ENCODE results near the gene RAB6A.
"Not testable (repeated sequence)": the region's sequence is repeated elsewhere in the genome, so short reads cannot be mapped to it uniquely, and the experiment has no call there.

RAB6A gene

GRCh38 chr11:73762732-73763131, 1.9 kb upstream of the RAB6A start:
- DNase-seq (ENCODE audit: low spot score), result no peak

DNA sequence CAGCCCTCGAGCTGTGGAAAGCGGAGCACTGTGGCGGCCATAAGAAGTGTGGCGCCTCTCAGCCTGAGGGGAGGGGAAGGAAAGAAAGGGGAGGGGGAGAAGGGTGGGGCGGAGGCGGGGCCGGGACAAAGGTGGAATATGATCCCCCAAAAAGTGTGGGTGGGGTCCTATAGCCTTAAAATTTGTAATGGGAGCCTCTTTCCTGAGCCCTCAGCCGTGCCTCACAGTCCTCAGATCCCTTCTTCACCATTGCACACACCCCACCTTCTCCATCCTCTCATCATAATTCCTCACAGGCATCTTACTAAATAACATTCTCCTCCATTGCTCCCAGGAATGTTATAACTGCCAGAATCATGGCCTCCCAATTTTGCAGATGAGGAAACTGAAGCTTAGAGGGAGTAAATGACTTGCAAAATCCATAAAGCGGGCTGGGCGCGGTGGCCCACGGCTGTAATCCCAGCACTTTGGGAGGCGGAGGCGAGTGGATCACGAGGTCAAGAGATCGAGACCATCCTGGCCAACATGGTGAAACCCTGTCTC, 600 bp upstream of the RAB6A start:
- no peak for DNase-seq (ENCODE audit: low spot score)

GRCh38 chr11:73760135-73760678, 667 bp downstream of the RAB6A start:
- no peak for DNase-seq (ENCODE audit: low spot score)

DNA sequence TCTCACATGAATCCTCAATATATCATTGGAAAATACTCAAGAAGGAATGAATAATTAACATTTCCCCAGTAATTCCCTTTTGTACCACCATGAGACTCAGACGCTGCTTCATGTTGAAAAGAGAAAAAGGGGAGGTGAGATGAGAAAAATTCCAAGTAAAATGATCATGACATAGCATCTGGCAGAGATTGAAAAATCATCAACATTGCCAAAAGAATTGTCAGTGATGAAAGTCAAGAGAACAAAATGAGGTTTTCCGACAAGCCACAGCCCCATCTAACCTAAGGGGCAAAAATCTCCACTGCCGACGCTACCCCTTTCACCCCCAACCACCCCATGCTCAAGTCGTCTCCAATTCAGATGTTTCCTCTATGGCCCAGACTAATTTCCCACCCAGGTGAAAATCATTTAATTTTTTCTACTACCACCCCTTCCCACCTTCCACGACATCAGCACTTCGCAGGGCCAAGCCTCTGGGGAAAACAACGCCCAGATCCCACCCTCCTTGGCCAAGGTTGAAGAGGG, 1.2 kb downstream of the RAB6A start:
- peak; percentile 27 for DNase-seq (ENCODE audit: low spot score)

- no peak for DNase-seq (ENCODE audit: low spot score)
These were observed 2.4 kb downstream of the RAB6A start for GRCh38 chr11:73758451-73758850.

DNA sequence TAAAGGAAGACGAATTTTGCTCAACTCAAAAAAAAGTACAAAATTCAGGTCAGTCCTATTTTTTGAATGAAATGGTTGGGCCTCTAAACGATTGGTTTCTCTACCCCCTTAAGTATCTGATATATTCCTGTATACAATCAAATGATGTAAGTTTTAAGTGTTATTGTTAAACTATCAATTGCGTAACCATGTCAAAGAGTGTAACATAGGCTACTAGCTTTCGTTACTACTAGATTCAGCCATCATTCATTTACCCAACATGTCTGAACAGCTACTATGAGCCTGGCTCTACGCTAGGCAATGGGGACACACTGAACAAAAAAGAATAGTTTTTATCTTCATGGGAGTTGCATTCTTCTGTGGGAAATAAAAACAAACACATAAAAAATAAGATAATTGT, 3.3 kb downstream of the RAB6A start:
- no peak for DNase-seq (ENCODE audit: low spot score)

DNA sequence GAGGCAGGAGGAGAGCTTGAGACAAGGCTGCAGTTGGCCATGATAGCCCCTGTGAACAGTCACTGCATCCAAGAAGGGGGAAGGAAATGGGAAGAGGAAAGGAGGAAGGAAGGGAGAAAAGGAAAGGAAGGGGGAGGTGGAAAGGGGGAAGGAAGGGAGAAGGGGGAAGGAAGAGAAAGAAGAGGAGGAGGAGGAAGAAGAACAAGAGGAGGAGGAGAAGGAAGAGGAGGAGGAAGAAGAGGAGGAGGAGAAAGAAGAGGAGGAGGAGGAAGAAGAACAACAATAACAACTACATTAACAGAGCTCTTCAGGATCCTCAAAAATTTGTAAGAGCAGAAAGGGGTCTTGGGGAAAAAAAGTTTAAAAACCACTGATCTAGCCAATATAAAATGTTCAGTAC, 5.2 kb downstream of the RAB6A start:
- no peak for DNase-seq (ENCODE audit: low spot score)

GRCh38 chr11:73753938-73754337, 6.9 kb downstream of the RAB6A start:
- DNase-seq (ENCODE audit: low spot score), result no peak

DNA sequence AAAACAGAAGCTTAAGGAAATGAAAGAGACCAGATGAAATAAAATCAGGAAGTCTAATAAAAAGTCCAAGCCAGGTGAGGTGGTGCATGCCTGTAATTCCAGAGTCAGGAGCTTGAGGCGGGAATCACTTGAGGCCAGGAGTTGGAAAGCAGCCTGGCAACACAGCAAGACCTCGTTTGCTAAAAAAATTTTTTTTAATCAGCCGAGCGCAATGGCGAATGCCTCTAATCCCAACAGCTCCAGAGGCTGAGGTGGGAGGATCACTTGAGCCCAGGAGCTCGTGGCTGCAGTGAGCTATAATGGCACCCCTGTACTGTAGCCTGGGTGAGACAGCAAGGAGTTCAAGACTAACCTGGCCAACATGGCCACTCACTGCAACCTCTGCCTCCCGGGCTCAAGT, 8.0 kb downstream of the RAB6A start:
- DNase-seq (ENCODE audit: low spot score), result no peak

- DNase-seq (ENCODE audit: low spot score), result no peak
These were observed 8.5 kb downstream of the RAB6A start for GRCh38 chr11:73752216-73752867.

DNA sequence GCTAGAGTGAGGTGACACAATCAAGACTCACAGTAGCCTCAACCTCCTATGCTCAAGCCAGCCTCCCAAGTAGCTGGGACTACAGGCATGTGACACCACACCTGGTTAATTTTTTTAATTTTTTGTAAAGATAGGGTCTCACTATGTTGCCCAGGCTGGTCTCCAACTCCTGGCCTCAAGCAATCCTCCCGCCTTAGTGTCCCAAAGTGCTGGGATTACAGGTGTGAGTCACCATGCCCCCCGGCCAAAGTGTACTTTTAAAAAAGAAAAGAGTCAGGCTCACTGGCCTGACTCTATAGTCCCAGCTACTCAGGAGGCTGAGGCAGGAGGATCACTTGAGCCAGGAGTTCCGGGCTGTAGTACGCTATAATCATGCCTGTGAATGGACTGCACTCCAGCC, 10.0 kb downstream of the RAB6A start:
- not testable (repeated sequence) for DNase-seq (ENCODE audit: low spot score)

DNA sequence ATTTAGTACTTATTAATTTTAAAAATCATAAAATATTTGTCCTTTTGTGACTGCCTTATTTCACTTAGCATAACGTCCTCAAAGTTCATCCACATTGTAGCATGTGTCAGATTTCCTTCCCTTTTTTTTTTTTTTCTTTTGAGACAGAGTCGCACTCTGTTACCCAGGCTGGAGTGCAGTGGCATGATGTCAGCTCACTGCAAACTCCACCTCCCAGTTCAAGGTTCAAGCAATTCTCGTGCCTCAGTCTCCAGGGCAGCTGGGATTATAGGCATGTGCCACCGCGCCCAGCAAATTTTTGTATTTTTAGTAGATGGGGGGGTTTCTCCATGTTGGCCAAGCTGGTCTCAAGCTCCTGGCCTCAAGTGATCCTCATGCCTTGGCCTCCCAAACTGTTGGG, 10.6 kb downstream of the RAB6A start:
- no peak for DNase-seq (ENCODE audit: low spot score)

DNA sequence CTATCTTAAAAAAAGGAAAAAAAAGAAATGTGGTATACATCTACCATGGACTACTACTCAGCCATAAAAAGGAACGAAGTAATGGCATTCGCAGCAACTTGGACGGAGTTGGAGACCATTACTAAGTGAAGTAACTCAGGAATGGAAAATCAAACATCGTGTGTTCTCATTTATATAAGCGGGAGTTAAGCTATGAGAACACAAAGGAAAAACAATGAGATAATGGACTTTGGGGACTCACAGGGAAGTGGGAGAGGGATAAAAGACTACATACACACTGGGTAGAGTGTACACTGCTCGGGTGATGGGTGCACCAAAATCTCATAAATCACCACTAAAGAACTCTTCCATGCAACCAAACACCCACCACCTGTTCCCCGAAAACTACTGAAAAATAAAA, 11.8 kb downstream of the RAB6A start:
- no peak for DNase-seq (ENCODE audit: low spot score)

DNA sequence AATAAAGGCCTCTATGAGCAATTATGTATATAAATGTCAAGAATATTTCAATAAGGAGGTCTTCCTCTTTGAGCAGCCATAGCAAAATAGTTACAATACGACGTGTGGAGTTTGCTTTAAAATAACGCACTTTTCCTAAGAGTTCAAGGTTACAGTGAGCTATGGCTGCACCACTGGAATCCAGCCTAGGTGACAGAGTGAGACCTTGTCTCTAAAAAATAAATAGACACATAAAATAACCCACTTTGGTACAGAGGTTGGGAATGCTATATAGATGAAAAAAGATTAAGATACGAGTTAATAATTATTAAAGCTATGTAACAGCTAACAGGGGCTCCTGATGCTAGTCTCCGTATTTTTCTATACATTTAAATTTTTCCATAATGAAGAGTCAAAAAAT, 12.6 kb downstream of the RAB6A start:
- DNase-seq (ENCODE audit: low spot score), result no peak

- no peak for DNase-seq (ENCODE audit: low spot score)
These were observed 13.1 kb downstream of the RAB6A start for GRCh38 chr11:73747762-73748161.

DNA sequence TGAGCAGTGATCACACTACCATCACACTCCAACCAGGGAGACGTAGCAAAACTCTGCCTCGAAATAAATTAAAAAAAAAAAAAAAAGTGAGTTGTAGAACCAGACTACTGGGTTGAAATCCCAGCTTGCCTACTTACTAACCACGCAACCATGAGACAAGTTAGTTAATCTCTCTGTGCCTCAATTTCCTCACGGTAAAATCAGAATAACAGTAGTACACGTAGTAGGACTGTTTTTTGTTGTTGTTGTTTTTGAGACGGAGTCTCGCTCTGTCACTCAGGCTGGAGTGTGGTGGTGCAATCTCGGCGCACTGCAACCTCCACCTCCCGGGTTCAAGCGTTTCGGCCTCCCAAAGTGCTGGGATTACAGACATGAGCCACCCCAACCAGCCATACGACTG, 14.2 kb downstream of the RAB6A start:
- DNase-seq (ENCODE audit: low spot score), result no peak

GRCh38 chr11:73743045-73743444, 17.8 kb downstream of the RAB6A start:
- no peak for DNase-seq (ENCODE audit: low spot score)

GRCh38 chr11:73735959-73736358, 24.9 kb downstream of the RAB6A start:
- not testable (repeated sequence) for DNase-seq (ENCODE audit: low spot score)

DNA sequence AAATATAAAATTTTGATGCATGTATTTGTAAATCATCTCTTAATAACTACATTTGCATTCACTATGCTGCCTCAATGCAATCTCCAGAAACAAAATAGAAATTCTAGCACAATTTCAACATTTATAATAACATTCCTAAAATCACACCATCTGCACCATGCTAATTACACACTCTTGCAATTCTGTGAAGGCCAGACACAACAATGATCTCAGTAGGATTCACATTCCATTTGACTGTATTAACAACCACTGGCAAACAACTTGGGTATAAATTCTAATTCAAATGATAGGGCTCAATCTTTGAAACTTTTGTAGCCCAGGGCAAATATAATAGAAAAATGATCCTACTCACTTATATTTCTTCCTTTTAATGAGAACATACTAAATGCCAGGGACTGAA, 25.9 kb downstream of the RAB6A start:
- no peak for DNase-seq (ENCODE audit: low spot score)

DNA sequence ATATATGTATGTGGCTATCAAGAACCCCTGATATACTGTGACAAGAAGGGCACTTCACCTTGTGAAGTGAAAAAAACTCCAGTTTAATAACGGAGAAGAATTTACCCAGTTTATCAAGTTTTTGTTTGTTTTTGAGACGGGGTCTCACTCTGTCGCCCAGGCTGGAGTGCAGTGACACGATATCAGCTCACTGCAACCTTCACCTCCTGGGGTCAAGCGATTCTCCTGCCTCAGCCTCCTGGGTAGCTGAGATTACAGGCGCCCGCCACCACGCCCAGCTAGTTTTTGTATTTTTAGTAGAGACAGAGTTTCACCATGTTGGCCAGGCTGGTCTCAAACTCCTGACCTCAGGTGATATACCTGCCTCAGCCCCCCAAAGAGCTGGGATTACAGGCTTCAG, 26.9 kb downstream of the RAB6A start:
- not testable (repeated sequence) for DNase-seq (ENCODE audit: low spot score)

DNA sequence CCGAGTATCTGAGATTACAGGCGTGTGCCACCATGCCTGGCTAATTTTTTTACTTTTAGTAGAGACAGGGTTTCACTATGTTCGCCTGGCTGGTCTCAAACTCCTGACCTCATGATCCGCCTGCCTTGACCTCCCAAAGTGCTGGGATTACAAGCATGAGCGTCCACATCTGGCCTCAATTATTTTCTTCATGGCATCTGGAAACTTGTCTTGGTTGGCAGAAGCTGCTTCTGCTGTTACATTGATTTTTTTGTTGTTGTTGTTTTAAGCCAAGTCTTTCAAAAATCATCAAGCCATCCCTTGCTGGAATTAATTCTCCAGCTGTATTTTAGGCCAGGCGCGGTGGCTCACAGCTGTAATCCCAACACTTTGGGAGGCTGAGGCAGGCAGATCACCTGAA, 27.9 kb downstream of the RAB6A start:
- DNase-seq (ENCODE audit: low spot score), result not testable (repeated sequence)

GRCh38 chr11:73729594-73730206, 31.2 kb downstream of the RAB6A start:
- DNase-seq (ENCODE audit: low spot score), result no peak

- DNase-seq (ENCODE audit: low spot score), result no peak
These were observed 32.9 kb downstream of the RAB6A start for GRCh38 chr11:73728000-73728399.

Measured in kidney capillary endothelial cell (primary cell).